Measurements from ENCODE around the gene LEKR1.

- no peak for TF ChIP-seq CTCF (conservative IDR thresholded peaks at IDR 0.05; ENCODE audit: low read depth, low read length)
- no peak for TF ChIP-seq EZH2 (IDR thresholded peaks at IDR 0.05; ENCODE audit: borderline replicate concordance, low read depth, low read length, poor library complexity, severe bottlenecking)
Observed at GRCh38 chr3:157064402-157064801, 238.2 kb downstream of the LEKR1 start.

Measured in A673 (cell line).